VCaP (cell line): ENCODE data around the gene OR2T2.
"Not testable (repeated sequence)": the region's sequence is repeated elsewhere in the genome, so short reads cannot be mapped to it uniquely, and the experiment has no call there.

ENCODE experiments used
- H3K27ac ChIP-seq: fragments of 450-650 bp; 2 replicates; pipeline ENCODE4 v1.5.1; 2017
- CTCF ChIP-seq: fragments of 450-650 bp; conservative IDR thresholded peaks from 2 replicates; pipeline ENCODE4 v1.5.1; 2017; ENCODE audit warnings: mild to moderate bottlenecking, moderate library complexity

The OR2T2 gene

GRCh38 chr1:248445399-248445798 is at the start of gene OR2T2:
Gene OR2T2, plus strand, starts transcription at chr1:248445637. Its CDS starts 7,161 bp downstream, at chr1:248452798.
- not testable (repeated sequence) for H3K27ac ChIP-seq

GRCh38 chr1:248402748-248403147 is 42.7 kb upstream of the OR2T2 start, which contains the start of gene OR2T1:
Gene OR2T1, plus strand, starts transcription at chr1:248403048. Its CDS starts 3,100 bp downstream, at chr1:248406148.
- H3K27ac ChIP-seq = no peak within 1 kb of the TSS
- no peak for TF ChIP-seq CTCF

- no peak for TF ChIP-seq CTCF
- H3K27ac ChIP-seq = no peak overlapping the region
Measured at GRCh38 chr1:248404024-248404423, 41.4 kb upstream of the OR2T2 start.

GRCh38 chr1:248406721-248407692 is 38.4 kb upstream of the OR2T2 start:
- no peak for TF ChIP-seq CTCF
- no peak overlapping the region for H3K27ac ChIP-seq

- no peak for TF ChIP-seq CTCF
Measured at GRCh38 chr1:248416226-248416625, 29.2 kb upstream of the OR2T2 start.

GRCh38 chr1:248417854-248418253 is 27.6 kb upstream of the OR2T2 start:
- H3K27ac ChIP-seq = no peak overlapping the region
- TF ChIP-seq CTCF = no peak

More at GRCh38 chr1:248416226-248416625, 29.2 kb upstream of the OR2T2 start:
- H3K27ac ChIP-seq = no peak overlapping the region

- TF ChIP-seq CTCF = no peak
- H3K27ac ChIP-seq = no peak overlapping the region
Measured at GRCh38 chr1:248421384-248421783, 24.1 kb upstream of the OR2T2 start.

- H3K27ac ChIP-seq = not testable (repeated sequence)
Measured at GRCh38 chr1:248427526-248428191, 17.8 kb upstream of the OR2T2 start.

- H3K27ac ChIP-seq = not testable (repeated sequence)
Measured at GRCh38 chr1:248428192-248428533, 17.3 kb upstream of the OR2T2 start.

- H3K27ac ChIP-seq = not testable (repeated sequence)
Measured at GRCh38 chr1:248431683-248432082, 13.8 kb upstream of the OR2T2 start.

GRCh38 chr1:248432201-248432600 is 13.2 kb upstream of the OR2T2 start:
- not testable (repeated sequence) for H3K27ac ChIP-seq

- not testable (repeated sequence) for H3K27ac ChIP-seq
Measured at GRCh38 chr1:248433811-248434415, 11.5 kb upstream of the OR2T2 start.

- H3K27ac ChIP-seq = not testable (repeated sequence)
Measured at GRCh38 chr1:248434913-248435312, 10.5 kb upstream of the OR2T2 start.
